CD4-positive, alpha-beta T cell treated with Interleukin-21 for 1 hour (primary cell): ENCODE data around the gene DGKG.

Experiments used
- DNase-seq: peaks from one replicate; pipeline ENCODE4 v3.0.0-alpha.2; 2020

DGKG gene

DNA sequence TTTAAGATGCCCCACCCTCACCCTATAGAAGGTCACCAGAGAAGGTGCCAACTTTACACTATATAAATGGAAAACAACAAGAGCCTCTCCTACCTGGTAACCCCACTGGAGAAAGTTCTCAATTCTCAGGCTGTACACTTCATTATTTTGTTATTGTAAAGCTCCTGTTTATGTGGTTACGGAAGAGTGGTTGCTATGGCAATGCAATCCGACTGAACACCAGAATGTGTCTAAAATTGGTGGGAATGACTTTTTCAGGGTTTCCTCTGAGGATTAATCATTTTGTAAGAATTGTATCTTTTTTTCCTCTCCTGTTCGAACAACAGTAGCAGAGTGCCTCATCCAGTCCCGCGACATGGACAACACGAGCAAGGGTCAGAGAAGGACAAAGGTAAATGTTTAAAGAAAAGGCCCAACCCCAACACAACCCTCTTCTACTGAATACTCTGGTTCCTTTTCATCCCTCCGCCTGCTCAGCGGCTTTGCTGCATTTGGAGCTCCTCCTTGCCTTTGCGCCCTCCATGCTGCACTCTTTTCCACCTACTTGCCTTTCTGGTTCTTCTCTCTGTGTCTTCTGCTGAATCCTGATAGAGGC, 45.3 kb downstream of the DGKG start:
- no peak for DNase-seq

GRCh38 chr3:186315581-186316354, 46.3 kb downstream of the DGKG start:
- no peak for DNase-seq

DNA sequence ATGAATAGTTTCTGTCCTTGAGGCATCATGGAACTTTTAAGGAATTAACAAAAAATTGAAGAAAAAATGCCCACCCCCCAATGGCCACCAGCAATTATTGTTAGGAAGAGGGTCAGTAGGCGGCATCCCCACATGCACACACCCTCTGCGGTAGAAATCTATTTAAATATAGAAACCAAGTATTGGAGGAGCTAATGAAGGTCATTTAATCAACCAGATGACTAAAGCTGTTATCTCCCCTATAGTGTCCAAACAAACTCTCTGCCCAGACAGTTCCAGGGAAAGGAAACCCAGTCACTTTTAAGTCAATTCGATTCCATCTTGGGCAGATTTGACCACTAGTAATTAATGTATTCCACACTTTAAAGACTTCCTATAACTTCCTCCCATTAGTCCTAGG, 47.1 kb downstream of the DGKG start:
- no peak for DNase-seq

- DNase-seq: no peak
These were observed 50.6 kb downstream of the DGKG start for GRCh38 chr3:186311441-186311840.

- DNase-seq: no peak
These were observed 53.5 kb downstream of the DGKG start for GRCh38 chr3:186308549-186308948.

DNA sequence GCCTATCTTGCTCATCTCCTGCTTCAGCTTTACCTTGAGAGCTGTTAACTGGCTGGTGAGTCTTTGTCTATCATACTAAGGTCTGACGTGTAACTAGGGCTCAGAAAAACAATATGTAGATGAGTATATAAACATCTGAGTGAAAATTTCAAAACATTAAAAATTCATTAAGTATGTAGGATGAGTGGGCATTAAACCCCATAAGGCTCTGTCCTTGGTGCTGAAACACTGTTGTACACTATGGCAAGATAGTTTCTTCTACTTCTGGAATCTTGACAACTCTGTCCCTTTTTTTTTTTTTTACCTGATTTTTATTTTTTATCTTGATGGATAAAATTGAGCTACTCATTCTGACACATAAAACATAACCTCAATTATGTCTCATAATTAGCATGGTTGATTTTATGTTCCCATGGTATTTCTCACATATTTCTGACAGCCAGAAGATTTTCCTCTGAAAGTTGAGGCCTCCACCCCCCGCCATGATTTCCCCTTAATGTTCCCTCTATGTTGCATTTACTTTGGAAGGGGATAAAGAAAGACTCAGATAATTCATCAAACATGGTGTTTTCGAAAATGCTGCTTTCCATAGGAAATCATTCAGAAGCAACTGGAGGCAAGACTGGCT, 54.3 kb downstream of the DGKG start:
- no peak for DNase-seq

GRCh38 chr3:186305286-186305685, 56.7 kb downstream of the DGKG start:
- no peak for DNase-seq

DNA sequence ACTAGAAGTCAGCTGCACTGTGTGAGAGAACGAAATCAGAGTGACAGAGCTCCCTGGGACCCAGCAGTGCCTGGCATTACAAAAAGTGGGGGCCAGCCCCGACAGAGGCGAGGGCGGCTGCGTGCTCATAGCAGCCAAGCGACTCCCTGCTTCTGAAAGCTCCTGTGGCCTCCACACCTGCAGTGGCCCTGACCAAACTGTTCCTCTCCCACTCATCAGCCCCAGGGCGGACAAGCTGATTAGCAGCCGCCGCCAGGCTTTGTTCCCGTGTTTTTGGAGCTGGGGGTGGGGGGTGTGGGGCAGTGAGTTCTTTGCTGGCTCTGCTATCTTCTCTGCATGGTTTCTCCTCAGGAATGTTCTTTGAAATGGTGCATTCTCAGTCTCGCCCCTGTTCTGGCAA, 58.1 kb downstream of the DGKG start:
- no peak for DNase-seq

DNA sequence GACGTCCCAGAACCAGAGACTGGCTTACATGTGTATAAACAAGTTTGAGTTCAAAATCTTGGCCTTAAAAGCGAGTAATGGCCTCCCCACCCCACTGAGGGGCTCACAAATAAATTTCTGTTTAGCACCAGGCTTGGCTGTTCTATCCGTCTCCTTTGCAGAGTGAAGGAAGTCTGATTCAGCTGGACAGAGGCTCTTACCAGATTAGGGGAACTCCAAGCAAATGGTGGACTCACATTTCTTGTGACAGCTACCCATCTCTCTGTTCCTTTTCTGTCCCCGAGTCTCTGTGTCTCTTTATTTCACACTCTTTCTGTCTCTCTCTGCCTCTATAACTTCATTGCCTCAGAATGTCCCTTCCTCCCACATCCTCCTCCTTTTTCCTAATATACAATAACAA, 62.7 kb downstream of the DGKG start:
- DNase-seq: no peak

DNA sequence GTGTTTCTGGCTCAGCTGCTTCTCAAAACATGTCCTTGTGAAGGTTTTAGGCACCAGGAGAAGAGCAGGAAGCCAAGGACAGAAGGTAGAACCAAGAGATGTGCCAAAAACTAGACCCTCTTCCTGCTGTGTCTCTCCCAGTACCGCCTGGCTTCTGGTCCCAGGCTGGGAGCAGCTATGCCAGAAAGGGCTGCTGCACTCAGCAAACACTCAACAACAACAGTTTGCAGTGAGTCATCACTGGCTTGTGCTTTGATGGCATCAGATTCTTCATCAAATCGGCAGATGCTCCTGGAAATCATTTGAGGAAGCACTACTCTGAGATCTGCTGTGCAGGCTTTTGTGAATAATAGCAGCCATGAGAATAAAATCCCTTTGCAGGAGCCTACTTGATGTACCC, 63.2 kb downstream of the DGKG start:
- DNase-seq: no peak

DNA sequence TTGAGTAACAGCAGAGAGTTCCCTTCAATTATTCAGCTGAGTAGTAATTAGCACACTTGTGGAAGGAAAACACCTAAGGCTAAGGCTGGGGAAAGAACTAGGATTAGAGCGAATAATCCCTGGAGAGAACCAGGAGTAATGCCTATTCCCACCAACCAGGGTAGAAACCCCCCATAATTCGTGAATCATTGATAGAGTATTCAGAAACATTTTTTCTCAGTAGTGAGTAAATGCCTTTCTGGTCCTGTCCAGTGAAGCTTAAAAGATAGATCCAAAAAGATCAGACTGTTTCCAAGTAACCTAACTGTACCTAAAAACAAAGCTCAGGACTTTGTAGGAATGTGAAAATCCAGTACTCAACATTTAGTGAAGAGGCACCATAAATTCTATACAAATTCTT, 71.2 kb downstream of the DGKG start:
- no peak for DNase-seq

GRCh38 chr3:186287711-186288110, 74.3 kb downstream of the DGKG start:
- DNase-seq: no peak

GRCh38 chr3:186286114-186286513, 75.9 kb downstream of the DGKG start:
- DNase-seq: no peak

DNA sequence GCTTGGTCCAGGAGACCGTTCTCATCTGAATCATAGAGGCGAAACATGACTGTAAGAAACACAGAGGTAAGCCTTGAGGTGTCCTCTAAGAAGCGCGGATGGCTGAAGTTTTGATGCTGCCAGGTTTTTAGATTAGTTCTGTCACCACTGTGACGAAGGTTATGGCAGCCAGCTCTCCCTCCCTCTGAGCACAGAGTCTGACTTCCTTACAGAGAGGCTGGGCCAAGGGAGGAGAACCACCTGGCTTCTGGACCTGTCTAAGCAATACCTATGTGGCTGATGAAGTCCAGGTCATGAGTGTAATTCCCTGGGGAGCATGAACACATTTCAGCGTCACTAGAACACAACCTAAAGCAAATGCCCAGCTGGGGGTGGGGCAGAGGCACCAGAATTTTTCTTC, 77.4 kb downstream of the DGKG start:
- DNase-seq: no peak

- DNase-seq: no peak
These were observed 77.7 kb downstream of the DGKG start for GRCh38 chr3:186284349-186284652.

- DNase-seq: no peak
These were observed 78.2 kb downstream of the DGKG start for GRCh38 chr3:186283651-186284348.

DNA sequence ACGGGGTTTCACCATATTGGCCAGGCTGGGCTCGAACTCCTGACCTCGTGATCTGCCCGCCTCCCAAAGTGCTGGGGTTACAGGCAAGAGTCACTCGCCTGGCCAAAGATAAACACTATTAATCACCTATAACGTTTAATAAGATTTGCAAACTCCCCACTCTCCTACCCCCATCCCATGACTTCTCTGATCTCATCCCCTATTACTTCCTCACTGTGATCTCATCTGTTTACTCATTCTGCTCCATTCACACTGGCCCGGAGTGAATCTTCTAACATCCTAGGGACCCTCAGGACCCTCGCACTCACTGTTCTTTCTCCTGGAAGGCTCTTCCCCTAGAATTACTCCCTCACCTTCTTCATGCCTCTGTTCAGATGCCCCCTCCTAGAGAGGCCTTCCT, 78.9 kb downstream of the DGKG start:
- no peak for DNase-seq

DNA sequence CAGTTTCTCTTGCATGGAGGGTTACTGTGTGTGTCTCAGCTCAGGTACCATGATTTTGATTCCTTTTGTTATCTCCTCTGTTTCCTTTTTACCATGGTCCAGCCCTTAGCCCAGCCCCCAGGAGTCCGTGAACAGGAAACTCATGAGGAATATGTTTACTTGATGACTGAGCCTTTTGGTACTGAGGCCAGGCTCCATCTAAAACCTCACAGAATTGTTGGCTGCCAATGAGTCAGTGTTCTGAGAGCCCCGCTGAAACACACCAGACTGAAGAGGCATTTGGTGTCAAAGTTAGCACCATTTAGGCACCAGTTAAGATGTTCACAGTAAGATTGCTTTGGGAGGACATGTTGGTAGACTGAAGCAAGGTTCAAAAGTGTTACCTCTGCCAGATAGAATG, 80.9 kb downstream of the DGKG start:
- DNase-seq: no peak

DNA sequence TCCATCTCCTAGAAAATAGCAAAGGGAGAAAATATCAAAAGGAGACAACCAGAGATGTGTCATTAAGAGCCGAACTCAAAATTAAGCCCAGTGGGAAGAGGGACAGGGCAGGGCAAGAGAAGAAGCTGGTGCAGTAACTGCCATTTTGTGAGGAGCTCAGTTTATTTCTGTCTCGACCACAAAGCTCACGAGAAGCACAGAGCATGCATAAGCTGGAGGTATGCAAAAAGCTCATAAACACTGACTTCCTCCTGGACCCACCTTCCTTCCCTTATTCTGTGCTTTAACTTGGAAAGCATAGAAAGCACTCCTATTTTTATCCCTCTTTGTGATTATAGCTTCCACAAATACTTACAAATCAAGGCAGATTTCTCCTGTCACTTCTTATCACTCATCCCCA, 81.3 kb downstream of the DGKG start:
- no peak for DNase-seq

DNA sequence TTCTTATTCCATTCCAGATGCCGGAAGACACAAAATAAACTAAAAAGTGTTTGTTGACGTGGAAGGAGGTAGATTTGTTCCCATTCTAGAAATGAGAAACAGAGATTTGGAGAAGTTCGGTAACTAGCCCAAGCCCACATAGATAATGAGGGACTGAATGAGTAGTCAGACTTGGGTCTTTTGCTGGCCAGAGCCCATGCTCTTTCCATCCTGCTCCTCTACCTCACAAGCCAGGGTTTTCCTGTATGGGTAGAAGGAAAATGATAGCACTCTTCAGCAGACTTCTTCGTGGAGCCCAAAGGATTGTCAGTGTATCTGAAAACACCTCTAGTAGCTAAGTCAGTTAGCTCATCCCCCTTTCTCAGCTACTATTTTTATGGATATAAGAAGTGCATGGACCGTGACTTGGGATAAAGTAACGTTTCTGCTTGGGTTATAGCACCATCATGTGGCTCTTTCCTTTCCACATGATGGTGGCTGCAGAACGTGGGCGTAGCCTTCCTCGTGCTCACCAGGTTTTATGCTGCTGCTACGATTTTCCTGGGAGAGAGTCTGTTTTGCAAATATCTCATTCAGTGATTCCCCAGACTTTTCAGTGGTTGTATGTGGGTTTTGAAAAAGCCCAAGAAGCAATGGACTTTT, 84.6 kb downstream of the DGKG start:
- no peak for DNase-seq

GRCh38 chr3:186275436-186275835, 86.6 kb downstream of the DGKG start:
- no peak for DNase-seq

- DNase-seq: no peak
These were observed 88.4 kb downstream of the DGKG start for GRCh38 chr3:186273586-186273985.

GRCh38 chr3:186270701-186271100, 91.3 kb downstream of the DGKG start:
- no peak for DNase-seq
